SKM-1 (cell line): Measurements from ENCODE around the gene TMEM163.
"Not testable (repeated sequence)": the region's sequence is repeated elsewhere in the genome, so short reads cannot be mapped to it uniquely, and the experiment has no call there.

ENCODE experiments used
- DNase-seq: peaks from one replicate; lab custom pipeline; 2025; ENCODE audit not compliant: unreplicated experiment; lab: John Stamatoyannopoulos, UW

TMEM163 gene

DNA sequence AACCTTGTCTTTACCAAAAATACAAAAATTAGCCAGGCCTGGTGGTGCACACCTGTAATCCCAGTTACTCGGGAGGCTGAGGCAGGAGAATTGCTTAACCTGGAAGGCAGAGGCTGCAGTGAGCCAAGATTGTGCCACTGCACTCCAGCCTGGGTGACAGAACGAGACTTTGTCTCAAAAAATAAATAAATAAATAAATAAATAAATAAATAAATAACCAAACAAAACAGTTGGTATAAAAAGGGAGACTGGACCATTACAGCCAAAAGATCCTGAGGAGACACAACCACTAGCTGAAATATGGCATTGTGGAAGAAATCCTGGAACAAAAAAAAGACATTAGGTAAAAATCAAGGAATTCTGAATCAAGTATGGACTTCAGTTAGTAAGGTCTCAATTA, 4.9 kb upstream of the TMEM163 start:
- DNase-seq, result not testable (repeated sequence)

DNA sequence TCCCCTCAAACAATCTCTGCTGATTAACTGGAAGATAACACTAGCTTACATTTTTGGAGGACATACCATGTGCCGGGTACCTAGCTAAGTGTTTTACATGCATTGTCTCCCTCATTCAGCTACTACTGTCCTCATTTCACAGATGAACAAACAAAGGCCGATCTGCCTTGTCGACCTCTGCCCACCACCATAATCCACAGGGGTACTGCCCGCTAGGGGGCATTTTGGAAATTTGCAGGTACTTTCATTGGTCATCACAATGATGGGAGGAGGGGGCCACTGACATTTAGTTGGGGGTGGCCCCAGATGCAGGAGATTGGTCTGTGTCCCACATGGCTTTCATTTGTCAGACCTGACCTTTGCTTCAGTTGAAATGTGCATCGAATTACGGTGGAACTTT, 3.9 kb upstream of the TMEM163 start:
- no peak for DNase-seq

GRCh38 chr2:134721596-134721995, 2.8 kb upstream of the TMEM163 start:
- DNase-seq, result no peak

DNA sequence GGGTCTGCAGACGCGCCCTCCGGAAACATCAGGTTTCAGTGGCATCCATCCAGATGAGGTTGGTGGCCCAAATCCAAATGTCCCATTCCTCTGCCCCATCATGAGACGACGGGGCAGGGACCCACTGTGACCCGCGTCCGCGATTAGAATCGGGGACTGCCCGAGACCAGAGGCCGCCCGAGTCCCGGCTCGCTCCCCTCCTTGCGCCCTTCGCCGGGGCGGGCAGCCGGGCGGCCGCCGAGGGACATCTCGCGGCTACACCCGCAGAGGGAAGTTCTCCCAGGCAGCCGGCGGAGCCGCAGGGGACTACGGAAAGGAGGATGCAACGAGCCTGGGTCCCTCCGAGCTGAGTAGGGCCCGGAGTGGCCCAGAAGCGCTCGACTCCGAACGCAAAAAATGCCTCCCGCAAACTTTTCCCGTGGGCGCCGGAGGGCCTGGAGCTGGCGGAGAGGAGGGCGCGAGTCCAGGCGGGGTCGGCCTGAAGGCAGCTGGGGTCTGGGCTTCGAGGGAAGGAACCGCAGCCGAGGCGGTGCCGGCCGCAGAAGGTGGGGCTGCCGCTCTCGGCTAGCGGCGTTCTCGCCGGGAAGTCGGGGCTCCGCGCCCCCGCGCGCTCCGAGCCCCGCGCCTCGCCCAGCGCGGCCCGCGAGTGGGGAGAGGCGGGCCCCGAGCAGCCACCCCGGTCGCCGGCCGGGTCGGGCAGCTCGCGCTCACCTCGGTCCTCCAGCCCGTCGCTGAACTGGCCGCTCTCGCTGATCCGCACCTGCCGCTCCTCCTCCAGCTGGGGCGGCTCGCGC, 580 bp downstream of the TMEM163 start:
- DNase-seq, result no peak

DNA sequence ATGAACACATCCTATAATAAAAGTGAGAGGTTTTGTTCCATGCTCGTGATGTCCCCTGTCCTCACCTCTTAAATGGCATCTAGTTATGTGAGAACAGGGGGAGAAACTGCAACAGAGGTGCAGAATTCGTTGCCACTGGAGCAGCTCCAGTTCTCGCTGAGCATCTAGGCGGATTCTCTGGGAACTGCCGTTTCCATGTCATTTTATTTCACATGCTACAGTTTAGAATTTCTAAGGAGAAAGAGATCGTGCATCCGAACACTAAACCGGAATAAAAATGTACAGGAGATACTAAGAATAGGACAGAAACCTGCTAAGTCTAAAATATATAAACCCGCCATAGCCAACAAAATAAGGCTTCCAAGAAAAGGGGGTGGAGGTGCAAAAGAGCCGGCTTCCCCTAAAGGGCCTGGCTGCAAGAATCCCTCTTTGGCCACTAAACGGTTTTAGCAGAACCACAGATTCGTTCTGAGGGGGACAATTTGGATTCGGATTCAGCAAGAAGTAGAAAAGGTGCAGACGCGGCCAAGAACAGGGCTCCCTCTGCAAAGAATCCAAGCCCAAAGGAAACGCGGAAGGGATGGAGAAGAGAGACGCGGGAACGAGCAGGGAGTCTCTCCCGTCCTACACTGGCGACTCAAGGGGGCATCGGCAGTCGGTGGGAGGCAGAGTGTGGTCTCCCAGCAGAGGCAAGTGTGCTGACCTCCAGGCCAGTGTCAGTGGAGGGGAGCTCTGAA, 1.3 kb downstream of the TMEM163 start:
- DNase-seq, result no peak

- no peak for DNase-seq
Observed at GRCh38 chr2:134716721-134717243, 2.0 kb downstream of the TMEM163 start.

GRCh38 chr2:134715932-134716643, 2.7 kb downstream of the TMEM163 start:
- no peak for DNase-seq

DNA sequence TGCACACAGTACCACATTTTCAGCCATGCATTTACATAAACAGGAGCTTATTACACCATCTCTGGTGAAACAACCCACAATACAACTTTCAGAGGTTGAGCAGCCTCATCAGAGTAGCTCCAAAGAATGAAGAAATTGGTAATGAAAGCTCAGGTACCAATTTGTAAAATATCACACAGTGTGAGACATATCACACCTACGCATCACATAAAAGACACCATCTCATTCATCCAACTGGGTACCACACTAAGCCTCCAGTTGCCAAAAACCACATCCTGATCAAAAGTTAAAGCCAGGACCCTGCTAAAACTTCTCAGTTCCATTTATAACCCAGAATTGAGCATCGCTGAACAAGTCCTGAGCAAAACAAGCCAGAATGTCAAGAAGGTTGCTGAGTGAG, 4.6 kb downstream of the TMEM163 start:
- DNase-seq, result no peak

DNA sequence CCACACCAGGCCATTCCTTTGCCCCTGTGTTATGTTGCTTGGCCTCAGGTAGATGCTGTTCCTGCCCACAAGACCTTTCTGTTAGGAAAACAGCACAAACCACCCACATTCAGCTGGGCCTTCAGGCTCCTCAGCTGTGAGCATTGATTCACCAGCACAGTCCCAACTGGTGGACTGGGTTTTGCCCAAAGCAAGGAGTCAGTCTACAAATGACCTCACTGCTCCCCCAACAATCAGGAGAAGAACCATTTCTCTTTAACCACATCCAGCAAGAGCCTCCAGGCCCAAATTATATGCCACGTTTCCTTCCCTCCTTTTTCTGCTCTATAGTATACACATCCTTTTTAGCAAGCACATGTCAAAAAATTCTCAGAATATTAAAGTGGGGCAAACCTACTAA, 5.2 kb downstream of the TMEM163 start:
- no peak for DNase-seq

GRCh38 chr2:134713176-134713575, 5.6 kb downstream of the TMEM163 start:
- DNase-seq, result no peak

DNA sequence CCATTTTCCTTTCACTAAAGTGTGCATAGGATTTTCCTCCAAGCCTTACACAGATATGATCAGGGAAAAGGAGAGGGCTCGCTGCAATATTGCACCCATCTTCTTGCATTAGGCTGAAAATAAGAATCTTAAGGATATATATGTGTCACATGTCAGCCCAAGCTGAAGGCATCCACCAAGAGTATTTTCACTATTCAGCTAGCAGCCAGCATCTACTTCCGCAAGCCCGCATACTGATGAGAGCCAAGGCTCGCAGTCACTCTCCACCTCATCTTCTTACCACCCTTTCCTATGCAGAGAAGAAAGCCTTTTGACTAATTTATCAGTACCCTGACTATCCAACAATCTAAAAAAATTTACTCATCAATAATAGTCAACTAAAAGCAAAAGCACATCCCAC, 6.1 kb downstream of the TMEM163 start:
- DNase-seq, result no peak

- no peak for DNase-seq
Observed at GRCh38 chr2:134712299-134712698, 6.5 kb downstream of the TMEM163 start.

- DNase-seq, result no peak
Observed at GRCh38 chr2:134711692-134712091, 7.1 kb downstream of the TMEM163 start.

GRCh38 chr2:134707330-134707676, 11.5 kb downstream of the TMEM163 start:
- no peak for DNase-seq

- DNase-seq, result no peak
Observed at GRCh38 chr2:134706587-134707329, 12.0 kb downstream of the TMEM163 start.

DNA sequence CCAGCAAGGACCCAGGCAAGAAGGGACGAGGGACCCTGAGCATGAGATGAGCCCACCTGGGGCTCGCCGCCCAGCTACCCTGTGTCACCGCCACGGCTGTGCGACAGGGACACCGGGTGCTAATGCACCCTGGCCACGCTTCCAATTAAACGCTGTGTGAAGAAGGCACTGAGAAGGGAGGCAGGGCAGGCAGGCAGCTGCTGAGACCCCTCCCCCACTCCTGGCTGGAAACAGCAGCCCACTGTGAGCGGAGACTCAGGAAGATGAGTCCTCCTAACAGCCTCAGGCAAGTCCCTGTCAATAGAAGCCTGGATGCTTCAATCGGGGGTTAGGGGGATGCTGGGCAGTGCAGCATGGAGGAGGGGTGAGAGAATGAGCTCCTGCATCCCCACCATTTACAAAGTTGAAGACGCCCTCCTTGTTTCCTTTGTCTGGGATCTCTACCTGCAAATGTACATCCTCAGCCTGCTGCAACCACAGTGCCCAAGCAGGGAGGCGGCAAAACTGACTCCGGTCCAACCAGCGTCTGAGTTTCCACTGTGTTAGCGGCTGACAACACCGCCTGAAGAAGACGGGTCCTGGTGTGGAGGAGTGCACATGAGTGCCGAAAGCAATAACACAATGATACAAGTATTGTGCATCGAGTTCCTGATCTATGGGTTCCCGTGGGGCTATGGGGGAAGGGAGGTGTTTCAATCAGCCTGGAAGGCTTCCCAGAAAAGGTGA, 12.8 kb downstream of the TMEM163 start:
- no peak for DNase-seq

- no peak for DNase-seq
Observed at GRCh38 chr2:134704173-134704572, 14.6 kb downstream of the TMEM163 start.

DNA sequence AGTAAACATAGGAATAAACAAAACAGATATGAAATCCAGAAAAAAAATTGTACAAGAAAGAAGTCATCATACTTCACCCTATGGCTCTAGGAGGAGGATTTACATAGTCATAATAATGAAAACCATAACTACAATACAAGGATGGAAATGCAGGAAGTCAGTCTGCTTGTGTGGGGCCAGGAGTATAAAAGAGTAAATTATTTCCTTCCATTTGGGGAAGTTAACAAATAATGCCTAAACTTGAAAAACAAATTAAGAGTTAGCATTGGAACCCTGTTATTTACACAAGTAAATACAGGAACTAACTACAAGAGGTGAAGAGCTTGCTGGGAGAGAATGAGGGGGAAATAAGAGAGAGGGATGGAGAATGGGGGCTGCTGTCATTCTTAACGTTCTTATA, 15.4 kb downstream of the TMEM163 start:
- no peak for DNase-seq

DNA sequence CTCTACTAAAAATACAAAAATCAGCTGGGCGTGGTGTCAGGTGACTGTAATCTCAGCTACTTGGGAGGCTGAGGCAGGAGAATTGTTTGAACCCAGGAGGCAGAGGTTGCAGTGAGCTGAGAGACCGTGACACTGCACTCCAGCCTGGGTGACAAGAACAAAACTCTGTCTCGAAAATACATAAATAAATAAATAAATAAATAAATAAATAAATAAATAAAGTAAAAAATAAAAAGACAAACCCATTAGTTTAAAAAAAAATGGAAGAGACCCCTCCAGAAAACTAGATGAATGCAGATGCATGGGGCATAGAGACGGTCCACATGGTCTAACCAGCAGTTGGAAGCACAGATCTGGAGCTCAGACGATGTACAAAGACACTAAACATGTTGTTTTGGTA, 18.1 kb downstream of the TMEM163 start:
- no peak for DNase-seq

DNA sequence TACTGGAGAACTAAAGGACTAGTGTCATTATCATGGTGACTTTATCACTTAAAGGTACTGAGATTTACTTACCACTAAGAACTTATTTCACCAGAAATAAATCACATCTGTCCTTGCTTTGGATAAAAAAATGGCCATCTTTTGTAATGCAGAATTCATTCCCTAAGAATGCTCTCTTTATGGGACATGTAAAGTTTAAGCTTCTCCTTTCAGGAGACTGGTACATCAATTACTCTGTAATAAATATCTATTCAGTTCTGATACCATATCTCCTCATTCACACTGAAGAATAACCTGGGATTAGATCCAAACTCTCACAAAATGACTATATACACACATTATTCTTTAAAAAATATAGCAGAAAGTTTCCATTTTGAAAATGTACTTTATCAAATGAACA, 24.4 kb downstream of the TMEM163 start:
- no peak for DNase-seq
